ENCODE data around the gene AP5B1. TPM values are rescaled to one million over a fixed set of nuclear protein-coding genes. Genes with fewer than 3 reads are reported as not detected.

AP5B1 gene
- total RNA-seq, 4 donors from 2014 or later: 24.9 to 33.7 (median 28.2) TPM

GRCh38 chr11:65790104-65790901 is 9.5 kb upstream of the AP5B1 start:
- Histone ChIP-seq H3K27ac (peak overlapping the region; percentile 80 to 93 (median 86)), H3K27me3 (peaks cover 37% of the 10 kb centered on the region), H3K4me1 (peaks cover 17 to 73% (median 63%) of the 10 kb centered on the region in 4 donors), H3K4me3 (peak overlapping the region in 1 of 4 donors; percentile 12), H3K36me3 (peaks cover 0 to 3% (median 0%) of the 10 kb centered on the region in 4 donors), H3K9me3 (no peaks in the 10 kb centered on the region)
- DNase-seq: no peak
- in situ Hi-C loops (cut with MboI; ENCODE audit: low pct_ligation_motif_present in 1 of 4, low pct_unique_long_range_greater_than_20kb in 1 of 4, low sequenced_read_pairs in 3 of 4): no loop called here
- TF ChIP-seq CTCF (IDR thresholded peaks at IDR 0.05) (peak in 1 of 5 experiments; percentile 16), POLR2A (IDR thresholded peaks at IDR 0.05) (no peak), POLR2AphosphoS5 (IDR thresholded peaks at IDR 0.05) (no peak), EP300 (IDR thresholded peaks at IDR 0.05; ENCODE audit: low read depth) (no peak)
- intact Hi-C loops (cut with DNase I; ENCODE audit: low total_unique reads): no loop called here
- WGBS, 2 donors (ENCODE audit: low coverage in 1 of 2): 70% methylated on average over 13 of the region's 13 CpGs; no CpG with 5 or more reads in 1 of the 2 donors

- H3K36me3 ChIP-seq: no peaks in the 10 kb centered on the region
- TF ChIP-seq CTCF (IDR thresholded peaks at IDR 0.05): no peak
- no peak for TF ChIP-seq POLR2AphosphoS5 (IDR thresholded peaks at IDR 0.05)
- TF ChIP-seq POLR2A (IDR thresholded peaks at IDR 0.05): no peak
- no peak for TF ChIP-seq EP300 (IDR thresholded peaks at IDR 0.05; ENCODE audit: low read depth)
- H3K4me3 ChIP-seq: peak overlapping the region in 3 of 4 donors; percentile 50 to 70 (median 59)
- peaks cover 38% of the 10 kb centered on the region for H3K27me3 ChIP-seq
- H3K9me3 ChIP-seq: no peaks in the 10 kb centered on the region
- intact Hi-C loops (cut with DNase I; ENCODE audit: low total_unique reads): no loop called here
- WGBS, 2 donors (ENCODE audit: low coverage in 1 of 2): 62% methylated on average over 14 of the region's 14 CpGs; no CpG with 5 or more reads in 1 of the 2 donors
- in situ Hi-C loops (cut with MboI; ENCODE audit: low pct_ligation_motif_present in 1 of 4, low pct_unique_long_range_greater_than_20kb in 1 of 4, low sequenced_read_pairs in 3 of 4): no loop called here
- DNase-seq: no peak
- H3K4me1 ChIP-seq: peaks cover 17 to 73% (median 63%) of the 10 kb centered on the region in 4 donors
- peak overlapping the region; percentile 80 to 93 (median 86) for H3K27ac ChIP-seq
Measured at GRCh38 chr11:65789230-65790103, 8.7 kb upstream of the AP5B1 start.

- Histone ChIP-seq H3K4me3 (peak overlapping the region in 3 of 4 donors; percentile 50 to 70 (median 59)), H3K27ac (peak overlapping the region; percentile 80 to 93 (median 86)), H3K4me1 (peaks cover 17 to 71% (median 59%) of the 10 kb centered on the region in 4 donors), H3K9me3 (no peaks in the 10 kb centered on the region), H3K36me3 (no peaks in the 10 kb centered on the region), H3K27me3 (peaks cover 38% of the 10 kb centered on the region)
- 25 to 28% methylated on average over 2 to 6 of the region's 6 CpGs for WGBS, 2 donors (ENCODE audit: low coverage in 1 of 2)
- in situ Hi-C loops (cut with MboI; ENCODE audit: low pct_ligation_motif_present in 1 of 4, low pct_unique_long_range_greater_than_20kb in 1 of 4, low sequenced_read_pairs in 3 of 4): no loop called here
- TF ChIP-seq POLR2A (IDR thresholded peaks at IDR 0.05): peak; percentile 21
- TF ChIP-seq POLR2AphosphoS5 (IDR thresholded peaks at IDR 0.05): no peak
- intact Hi-C loops (cut with DNase I; ENCODE audit: low total_unique reads): no loop called here
- no peak for DNase-seq
Measured at GRCh38 chr11:65788821-65789220, 8.0 kb upstream of the AP5B1 start.

- Histone ChIP-seq H3K4me3 (peak overlapping the region; percentile 44 to 70 (median 54)), H3K9me3 (no peaks in the 10 kb centered on the region), H3K27me3 (peaks cover 38% of the 10 kb centered on the region), H3K36me3 (no peaks in the 10 kb centered on the region), H3K27ac (peak overlapping the region; percentile 80 to 93 (median 86)), H3K4me1 (peaks cover 17 to 62% (median 51%) of the 10 kb centered on the region in 4 donors)
- 4% methylated on average over 43 of the region's 64 CpGs; no CpG with 5 or more reads in 1 of the 2 donors for WGBS, 2 donors (ENCODE audit: low coverage in 1 of 2)
- intact Hi-C loops (cut with DNase I; ENCODE audit: low total_unique reads): no loop called here
- peak; percentile 38 for TF ChIP-seq POLR2A (IDR thresholded peaks at IDR 0.05)
- peak; percentile 57 for TF ChIP-seq EP300 (IDR thresholded peaks at IDR 0.05; ENCODE audit: low read depth)
- no peak for TF ChIP-seq CTCF (IDR thresholded peaks at IDR 0.05)
- TF ChIP-seq POLR2AphosphoS5 (IDR thresholded peaks at IDR 0.05): peak in 2 of 3 donors; percentile 63 to 75
- peak; percentile 91 for DNase-seq
- in situ Hi-C loops (cut with MboI; ENCODE audit: low pct_ligation_motif_present in 1 of 4, low pct_unique_long_range_greater_than_20kb in 1 of 4, low sequenced_read_pairs in 3 of 4): no loop called here
Measured at GRCh38 chr11:65787649-65788622, 7.2 kb upstream of the AP5B1 start.

Data from transverse colon (tissue), 4 donors.